Renal cortex interstitium (tissue), 15 donors: ENCODE results near the gene GBP4. TPM values are rescaled to one million over a fixed set of nuclear protein-coding genes. Genes with fewer than 3 reads are reported as not detected.
A peak's percentile ranks its signal among the peaks of the same experiment; 100 is the strongest.
"Not testable (repeated sequence)": the region's sequence is repeated elsewhere in the genome, so short reads cannot be mapped to it uniquely, and the experiment has no call there.

Experiments used
- DNase-seq, 11 donors: peaks; one replicate each; pipeline ENCODE4 v3.0.0-alpha.2; 2013; ENCODE audit warnings: low read depth in 9 of 11, low spot score in 4 of 11; ENCODE audit errors: extremely low read depth in 1 of 11
- long read RNA-seq, 16 experiments: transcript quantifications; one replicate each; lab custom pipeline, GENCODE V29; 2026
- polyA plus RNA-seq, 3 donors: library from polyadenylated mRNA; unstranded; fragments of 120-200 nt; gene quantifications; one replicate each; pipeline ENCODE4 v1.2.1, GENCODE V29; 2013; ENCODE audit not compliant: insufficient read length in 3 of 3

Gene GBP4, protein sequence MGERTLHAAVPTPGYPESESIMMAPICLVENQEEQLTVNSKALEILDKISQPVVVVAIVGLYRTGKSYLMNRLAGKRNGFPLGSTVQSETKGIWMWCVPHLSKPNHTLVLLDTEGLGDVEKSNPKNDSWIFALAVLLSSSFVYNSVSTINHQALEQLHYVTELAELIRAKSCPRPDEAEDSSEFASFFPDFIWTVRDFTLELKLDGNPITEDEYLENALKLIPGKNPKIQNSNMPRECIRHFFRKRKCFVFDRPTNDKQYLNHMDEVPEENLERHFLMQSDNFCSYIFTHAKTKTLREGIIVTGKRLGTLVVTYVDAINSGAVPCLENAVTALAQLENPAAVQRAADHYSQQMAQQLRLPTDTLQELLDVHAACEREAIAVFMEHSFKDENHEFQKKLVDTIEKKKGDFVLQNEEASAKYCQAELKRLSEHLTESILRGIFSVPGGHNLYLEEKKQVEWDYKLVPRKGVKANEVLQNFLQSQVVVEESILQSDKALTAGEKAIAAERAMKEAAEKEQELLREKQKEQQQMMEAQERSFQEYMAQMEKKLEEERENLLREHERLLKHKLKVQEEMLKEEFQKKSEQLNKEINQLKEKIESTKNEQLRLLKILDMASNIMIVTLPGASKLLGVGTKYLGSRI
- 10 to 100 TPM in 1 of 3 donors, 1 to 10 TPM in 2; 7.1 to 11.2 (median 9.7) TPM for polyA plus RNA-seq
- long read RNA-seq, donor 1, full-length matches to known transcripts: 1 of 1 reads
- long read RNA-seq, donor 1, partial matches to known transcripts: 0 of 1 reads
- long read RNA-seq, donor 1, other reads (novel, unspliced or antisense): 0 of 1 reads
- long read RNA-seq, donor 2: 0 reads
- long read RNA-seq, donor 3: 0 reads
- long read RNA-seq, donor 4: 0 reads
- long read RNA-seq, donor 5: 0 reads
- long read RNA-seq, donor 6, full-length matches to known transcripts: 1 of 1 reads
- long read RNA-seq, donor 6, partial matches to known transcripts: 0 of 1 reads
- long read RNA-seq, donor 6, other reads (novel, unspliced or antisense): 0 of 1 reads
- long read RNA-seq, donor 7: 0 reads
- long read RNA-seq, donor 8, full-length matches to known transcripts: 1 of 1 reads
- long read RNA-seq, donor 8, partial matches to known transcripts: 0 of 1 reads
- long read RNA-seq, donor 8, other reads (novel, unspliced or antisense): 0 of 1 reads
- long read RNA-seq, donor 9: 0 reads
- long read RNA-seq, donor 10: 0 reads
- long read RNA-seq, donor 11: 0 reads
- long read RNA-seq, donor 12: 0 reads
- long read RNA-seq, donor 13, full-length matches to known transcripts: 1 of 1 reads
- long read RNA-seq, donor 13, partial matches to known transcripts: 0 of 1 reads
- long read RNA-seq, donor 13, other reads (novel, unspliced or antisense): 0 of 1 reads
- long read RNA-seq, donor 14: 0 reads
- long read RNA-seq, donor 15, full-length matches to known transcripts: 1 of 1 reads
- long read RNA-seq, donor 15, partial matches to known transcripts: 0 of 1 reads
- long read RNA-seq, donor 15, other reads (novel, unspliced or antisense): 0 of 1 reads
- long read RNA-seq, donor 16, full-length matches to known transcripts: 2 of 2 reads
- long read RNA-seq, donor 16, partial matches to known transcripts: 0 of 2 reads
- long read RNA-seq, donor 16, other reads (novel, unspliced or antisense): 0 of 2 reads

DNA sequence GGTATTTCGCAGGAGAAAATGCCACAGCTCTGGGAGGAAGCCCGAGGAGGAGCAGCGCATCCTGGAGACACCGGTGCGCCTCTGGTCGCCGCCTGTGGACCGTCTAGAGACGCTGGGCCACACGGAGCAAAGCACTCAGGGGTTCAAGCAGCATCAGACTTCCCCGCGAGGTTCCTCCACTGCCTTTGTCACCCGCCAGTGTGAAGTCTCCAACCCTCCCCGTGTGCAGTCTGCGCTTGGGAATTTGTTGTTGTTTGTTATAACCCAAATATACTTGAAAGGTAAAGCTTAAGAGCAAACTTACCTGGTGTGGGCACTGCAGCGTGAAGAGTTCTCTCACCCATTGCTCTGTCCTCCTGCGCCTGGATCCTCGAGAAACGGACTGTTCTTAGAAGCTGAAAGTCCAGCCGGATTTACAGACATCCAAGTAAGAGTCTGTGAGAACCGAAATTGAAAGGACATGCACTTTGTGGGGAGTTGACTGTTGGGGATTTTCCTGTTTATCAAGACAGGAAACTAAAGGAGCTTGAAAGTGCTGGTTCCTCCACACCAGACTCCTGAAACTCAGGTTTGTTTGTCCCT, at the start of gene GBP4:
GBP4 (minus strand) TSS at position 452 of the 582 bp plus-strand sequence; CDS start at position 344, 108 bp downstream.
- DNase-seq: peak in 4 of 11 donors; percentile 6 to 20 (median 12)

DNA sequence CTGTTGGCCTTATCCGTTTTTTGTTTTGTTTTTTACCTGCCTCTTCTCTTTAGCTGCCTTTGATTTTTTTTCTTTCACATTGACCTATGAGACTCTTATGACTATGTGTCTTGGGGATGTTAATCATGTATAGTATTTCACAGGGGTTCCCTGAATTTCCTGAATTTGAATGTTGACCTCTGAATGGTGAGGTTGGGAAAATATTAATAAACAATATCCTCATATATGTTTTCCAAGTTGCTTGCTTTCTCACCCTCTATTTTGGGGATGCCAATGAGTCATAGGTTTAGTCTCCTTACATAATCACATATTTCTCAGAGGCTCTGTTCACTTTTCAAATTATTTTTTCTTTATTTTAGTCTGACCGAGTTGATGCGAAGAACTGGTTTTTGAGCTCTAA, 44.3 kb upstream of the GBP4 start:
- DNase-seq: no peak

DNA sequence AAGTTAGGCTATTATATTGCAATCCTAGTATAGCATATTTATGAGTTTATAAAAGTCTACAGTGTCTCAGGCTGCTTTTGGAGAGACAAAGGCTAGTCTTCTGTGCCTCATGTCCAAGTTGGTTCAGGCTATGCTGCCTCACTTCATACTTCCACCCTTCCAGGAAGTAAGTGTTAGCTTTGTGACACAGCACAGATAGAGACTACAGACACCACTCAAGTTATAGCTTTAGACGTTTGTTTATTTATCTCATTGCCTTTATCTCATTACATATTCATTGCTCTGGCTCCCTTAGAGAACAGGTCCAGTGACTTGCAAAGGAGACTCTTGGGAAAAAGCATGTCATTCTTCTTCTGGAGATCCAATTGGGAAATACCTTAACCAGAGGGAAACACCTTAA, 22.6 kb upstream of the GBP4 start:
- no peak for DNase-seq

DNA sequence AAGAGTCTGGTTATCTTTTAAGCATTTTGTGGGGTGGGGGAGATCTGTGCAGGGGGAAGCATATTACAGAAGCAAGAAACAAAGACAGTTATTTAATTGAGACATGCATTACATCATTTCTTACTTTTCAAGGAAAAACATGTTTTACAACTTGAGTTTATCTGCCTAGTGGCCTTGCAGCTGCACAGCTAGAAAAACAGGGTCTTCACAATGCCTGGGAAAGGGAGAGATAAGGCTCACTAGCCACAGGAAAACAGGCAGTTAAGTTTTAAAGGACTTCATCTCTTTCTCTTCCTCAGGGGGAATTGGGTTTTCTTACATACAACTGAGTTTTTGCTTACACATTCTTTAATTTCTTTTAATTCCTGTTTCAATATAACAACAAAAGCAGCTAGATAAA, 21.1 kb upstream of the GBP4 start:
- DNase-seq: not testable (repeated sequence)

DNA sequence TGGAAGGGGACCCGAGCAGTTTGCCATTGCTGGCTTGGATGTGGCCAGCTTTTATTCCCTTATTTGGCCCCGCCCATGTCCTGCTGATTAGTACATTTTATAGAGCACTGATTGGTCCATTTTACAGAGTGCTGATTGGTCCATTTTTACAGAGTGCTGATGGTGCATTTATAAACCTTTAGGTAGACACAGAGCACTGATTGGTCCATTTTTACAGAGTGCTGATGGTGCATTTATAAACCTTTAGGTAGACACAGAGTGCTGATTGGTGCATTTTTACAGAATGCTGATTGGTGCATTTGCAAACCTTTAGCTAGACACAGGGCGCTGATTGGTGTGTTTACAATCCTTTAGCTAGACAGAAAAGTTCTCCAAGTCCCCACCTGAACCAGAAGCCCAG, 20.2 kb upstream of the GBP4 start:
- DNase-seq: not testable (repeated sequence)

DNA sequence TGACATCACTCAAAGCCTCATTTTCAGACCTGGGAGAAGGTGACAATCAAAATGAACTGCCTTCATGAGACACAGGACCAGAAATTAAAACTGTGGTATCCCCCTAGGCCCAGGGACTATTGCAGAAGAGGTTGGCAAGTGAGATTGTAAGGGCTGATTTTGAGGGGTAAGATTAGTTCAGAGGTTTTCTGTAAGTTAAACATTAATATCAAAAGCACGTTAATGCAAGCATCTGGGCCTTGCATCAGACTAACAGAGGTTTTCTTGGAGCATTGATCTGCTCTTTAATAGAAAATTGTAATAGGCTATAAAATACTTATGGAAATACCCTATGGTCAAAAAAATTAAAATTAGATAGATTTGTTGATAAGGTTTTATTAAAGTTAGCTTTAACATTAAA, 14.6 kb upstream of the GBP4 start:
- DNase-seq: no peak

DNA sequence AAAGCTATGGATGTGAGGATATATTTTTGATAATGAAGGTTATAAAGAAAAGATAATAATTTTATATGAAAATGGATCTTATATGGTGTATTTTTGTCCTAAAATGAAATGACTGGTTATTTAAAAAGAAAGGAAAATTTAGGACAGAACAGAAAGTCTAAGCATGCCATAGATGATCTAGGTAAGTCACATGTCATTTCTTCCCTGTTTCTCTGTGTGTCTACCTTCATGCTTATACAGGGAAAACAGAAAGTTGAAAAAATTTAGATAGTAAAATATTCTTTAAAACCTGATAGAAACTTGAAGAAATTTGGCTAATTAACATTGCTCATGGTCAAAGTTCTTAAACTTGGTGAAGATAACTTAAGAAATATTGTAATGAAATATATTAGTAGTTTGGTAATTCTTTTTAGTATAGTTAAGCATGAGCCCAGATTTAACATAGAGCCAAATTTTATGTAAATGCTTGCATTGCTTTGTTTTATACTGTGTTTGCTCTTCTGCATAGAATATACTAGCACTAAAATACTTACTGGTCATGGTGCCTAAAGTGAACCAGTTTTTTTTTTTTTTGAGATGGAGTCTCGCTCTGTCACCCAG, 12.4 kb upstream of the GBP4 start:
- DNase-seq: no peak

DNA sequence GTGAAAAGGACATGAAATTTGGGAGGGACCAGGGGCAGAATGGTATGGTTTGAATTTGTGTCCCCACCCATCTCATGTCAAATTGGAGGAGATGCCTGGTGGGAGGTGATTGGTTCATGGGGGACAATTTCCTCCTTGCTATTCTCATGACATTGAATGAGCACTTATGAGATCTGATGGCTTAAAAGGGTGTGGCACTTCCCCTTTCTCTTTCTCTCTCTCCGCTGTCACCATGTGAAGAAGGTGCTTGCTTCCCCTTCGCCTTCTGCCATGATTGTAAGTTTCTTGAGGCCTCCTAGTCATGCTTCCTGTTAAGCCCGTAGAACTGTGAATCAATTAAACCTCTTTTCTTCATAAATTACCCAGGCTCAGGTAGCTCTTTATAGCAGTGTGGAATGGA, 7.6 kb upstream of the GBP4 start:
- no peak for DNase-seq

DNA sequence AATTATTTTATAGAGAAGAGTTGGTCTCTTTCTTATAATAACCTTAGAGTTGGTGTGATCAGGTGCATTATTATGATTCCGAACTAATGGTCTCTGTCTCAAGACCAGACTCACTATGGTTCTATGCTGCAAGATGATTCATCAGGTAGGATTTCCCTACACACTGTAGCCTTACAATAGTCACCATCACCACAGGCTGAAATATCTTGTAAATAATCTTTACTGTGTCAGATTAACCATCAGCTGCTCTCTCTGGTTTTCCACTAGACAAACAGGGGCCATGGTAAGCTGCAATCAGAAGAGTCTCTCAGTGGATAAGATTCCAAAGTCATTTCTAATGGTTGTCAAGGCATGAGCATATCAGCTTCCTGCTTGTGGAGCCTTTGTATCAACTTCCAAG, 4.4 kb upstream of the GBP4 start:
- DNase-seq: no peak

DNA sequence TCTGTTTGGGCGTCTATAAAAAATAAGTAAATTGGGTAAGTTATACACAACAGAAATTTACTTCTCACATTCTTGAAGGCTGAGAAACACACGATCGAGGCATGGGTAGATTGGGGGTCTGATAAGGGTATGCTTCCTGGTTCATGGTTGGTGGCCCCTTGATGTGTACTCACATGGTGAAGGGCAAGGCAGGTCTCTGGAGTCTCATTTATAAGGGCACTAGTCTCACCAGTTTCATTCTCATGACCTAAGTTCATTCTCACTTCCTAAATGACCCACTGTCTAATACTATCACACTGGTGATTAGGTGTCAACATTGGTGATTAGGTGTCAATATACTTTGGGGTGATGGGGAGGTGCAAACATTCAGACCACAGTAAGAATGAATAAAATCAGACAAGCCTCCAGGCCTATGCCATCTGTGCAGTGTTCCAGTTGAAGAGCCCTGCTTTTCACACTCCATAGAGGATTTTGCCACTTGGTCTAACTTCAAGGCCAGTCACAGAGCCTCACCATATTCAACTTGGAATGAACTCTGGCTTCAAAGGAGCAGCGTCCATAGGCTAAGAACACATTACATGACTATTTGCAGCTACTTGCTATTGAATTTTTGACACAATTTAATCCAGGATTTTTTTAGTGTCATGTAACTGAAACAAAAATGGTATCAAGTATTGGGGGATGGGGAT, 2.5 kb upstream of the GBP4 start:
- no peak for DNase-seq

DNA sequence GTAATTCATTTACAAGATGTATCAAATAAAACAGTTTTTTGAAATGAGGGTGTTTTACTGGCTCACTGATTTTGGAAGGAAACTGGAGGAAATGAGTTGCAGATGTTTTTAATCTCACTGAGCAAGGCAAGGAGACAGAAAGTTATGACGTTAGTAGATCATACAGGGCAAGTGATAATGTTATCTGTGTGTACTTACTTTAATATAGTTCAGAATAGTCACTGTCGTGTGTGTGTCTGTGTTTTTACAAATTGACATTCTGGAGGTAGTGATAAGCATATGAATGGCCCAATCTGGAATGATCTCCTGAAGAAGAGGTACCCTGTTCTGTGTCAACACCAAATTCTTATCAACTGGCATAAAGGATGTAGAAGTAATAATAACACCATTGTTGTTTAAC, 1.9 kb upstream of the GBP4 start:
- DNase-seq: no peak

DNA sequence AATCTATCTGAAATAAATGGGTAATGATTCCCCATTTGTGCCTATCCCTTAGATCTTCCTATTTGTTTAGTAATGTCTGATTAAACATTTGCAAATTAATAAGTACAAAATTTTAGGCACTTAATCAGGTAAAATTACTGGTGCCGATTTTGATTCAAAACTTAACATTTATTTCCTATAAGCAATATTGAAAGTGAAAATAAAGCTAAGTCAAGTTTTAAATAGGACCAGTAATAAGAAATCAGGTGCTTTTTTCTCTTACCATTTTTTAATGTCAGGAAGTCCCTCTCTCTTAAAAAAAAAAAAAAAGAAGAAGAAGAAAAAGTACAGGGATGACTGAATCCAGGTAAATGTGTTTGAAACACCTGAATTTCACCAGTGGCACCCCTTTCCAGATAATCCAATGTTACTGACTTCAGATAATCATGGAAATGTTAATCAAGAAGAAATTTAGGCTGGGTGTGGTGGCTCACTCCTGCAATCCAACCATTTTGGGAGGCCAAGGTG, 836 bp upstream of the GBP4 start:
- no peak for DNase-seq

DNA sequence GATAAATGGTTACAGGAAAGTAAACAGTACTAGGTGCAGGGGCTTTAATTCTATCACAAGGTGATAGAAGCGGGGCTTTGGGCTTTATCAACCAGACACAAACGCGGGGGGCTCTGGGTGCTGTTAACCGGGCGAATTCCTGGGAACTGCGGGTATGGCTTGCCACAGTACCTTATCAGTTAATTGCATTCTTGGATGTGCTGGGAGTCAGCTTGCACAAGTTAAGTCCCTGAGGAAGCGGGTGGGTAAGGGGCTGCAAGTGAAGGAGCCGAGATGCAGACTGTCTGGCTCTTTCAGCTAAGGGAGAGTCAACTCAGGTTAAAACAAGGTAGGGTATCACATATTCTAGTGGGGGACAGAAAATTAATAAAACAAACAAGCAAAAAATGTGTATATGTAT, 661 bp downstream of the GBP4 start:
- DNase-seq: no peak

DNA sequence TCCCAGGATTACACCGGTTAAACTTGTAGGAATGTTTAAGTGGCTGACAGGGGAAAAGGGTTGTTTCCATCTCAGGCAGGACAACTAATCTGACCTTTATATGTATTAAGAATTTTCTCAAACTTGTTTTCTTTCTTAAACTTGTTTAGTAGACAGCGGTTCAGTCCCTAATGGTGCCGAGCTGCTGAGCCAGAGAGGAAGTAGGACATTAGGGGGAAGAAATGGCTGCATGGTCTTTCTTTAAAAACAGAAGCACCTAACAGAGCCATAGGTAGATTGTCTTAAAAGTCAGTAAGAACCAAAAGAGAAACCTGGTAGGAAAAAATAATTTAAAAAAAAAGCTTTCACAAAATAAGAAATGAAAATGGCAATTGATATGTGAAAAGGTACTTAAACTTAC, 3.3 kb downstream of the GBP4 start:
- no peak for DNase-seq

DNA sequence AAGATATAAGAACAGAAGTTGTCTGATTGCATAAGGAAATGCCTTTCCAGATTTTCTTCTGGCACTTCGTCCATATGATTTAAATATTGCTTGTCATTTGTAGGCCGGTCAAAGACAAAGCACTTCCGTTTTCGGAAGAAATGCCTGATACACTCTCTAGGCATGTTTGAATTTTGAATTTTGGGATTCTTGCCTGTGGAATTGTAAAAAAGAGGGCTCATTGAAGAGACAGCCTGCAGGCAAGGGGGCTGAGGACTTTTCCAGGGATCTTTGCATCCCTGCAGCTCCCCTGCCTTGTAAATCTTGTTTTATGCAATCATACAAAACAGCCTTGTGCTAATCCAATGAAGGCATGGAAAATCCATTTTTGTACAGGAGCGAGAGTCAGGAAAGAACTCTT, 7.4 kb downstream of the GBP4 start:
- no peak for DNase-seq

DNA sequence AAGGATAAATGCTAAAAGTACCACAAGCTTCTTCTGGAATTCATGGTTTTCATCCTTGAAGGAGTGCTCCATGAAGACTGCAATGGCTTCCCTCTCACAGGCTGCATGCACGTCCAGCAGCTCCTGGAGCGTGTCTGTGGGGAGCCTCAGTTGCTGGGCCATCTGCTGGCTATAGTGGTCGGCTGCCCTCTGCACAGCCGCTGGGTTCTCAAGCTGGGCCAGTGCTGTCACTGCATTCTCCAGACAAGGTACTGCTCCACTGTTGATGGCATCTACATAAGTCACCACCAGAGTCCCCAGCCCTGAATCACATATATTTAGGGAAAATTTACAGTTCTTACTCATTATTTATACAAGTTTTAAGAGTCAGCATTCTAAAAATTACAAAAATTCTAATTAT, 8.7 kb downstream of the GBP4 start:
- no peak for DNase-seq

DNA sequence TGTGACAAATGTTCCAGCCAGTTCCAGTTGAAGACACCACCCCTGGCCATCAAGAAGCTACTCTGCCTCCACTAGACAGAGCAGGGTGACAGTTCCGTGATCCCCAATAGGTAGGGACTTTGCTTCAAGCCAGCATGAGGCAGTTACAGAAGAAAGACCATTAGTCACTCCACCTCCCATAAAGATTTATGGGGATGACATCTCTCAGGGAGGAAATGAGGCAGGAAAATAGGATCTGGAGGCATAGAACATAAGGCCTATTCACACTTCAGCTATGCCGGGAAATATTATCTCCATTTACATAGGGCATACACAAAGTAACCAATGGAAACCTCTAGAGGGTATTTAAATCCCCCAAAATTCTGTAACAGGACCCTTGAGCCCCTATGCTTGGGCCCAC, 19.4 kb downstream of the GBP4 start:
- no peak for DNase-seq
